Trophoblast cell (in vitro differentiated cells and primary cell): ENCODE data around the gene ALG9.

ENCODE experiments used
- DNase-seq, 2 donors: peaks; one replicate each; pipeline ENCODE4 v3.0.0-alpha.2; 2016
- H2AFZ ChIP-seq: 2 replicates; pipeline ENCODE4 v1.6.1; 2013; ENCODE audit warnings: low read length, moderate library complexity, mild to moderate bottlenecking; ENCODE audit not compliant: insufficient read depth, poor library complexity
- H2AK5ac ChIP-seq: 2 replicates; pipeline ENCODE4 v1.6.1; 2013; ENCODE audit warnings: mild to moderate bottlenecking, low read length
- H2BK120ac ChIP-seq: 2 replicates; pipeline ENCODE4 v1.6.1; 2013; ENCODE audit warnings: low read length, mild to moderate bottlenecking, moderate library complexity; ENCODE audit not compliant: insufficient read depth, poor library complexity
- H2BK12ac ChIP-seq: 2 replicates; pipeline ENCODE4 v1.6.1; 2013; ENCODE audit warnings: mild to moderate bottlenecking, low read length, moderate library complexity
- H2BK5ac ChIP-seq: 2 replicates; pipeline ENCODE4 v1.6.1; 2013; ENCODE audit warnings: low read length, low read depth, moderate library complexity, mild to moderate bottlenecking; ENCODE audit not compliant: poor library complexity
- H3K14ac ChIP-seq: 2 replicates; pipeline ENCODE4 v1.6.1; 2013; ENCODE audit warnings: mild to moderate bottlenecking, low read length
- H3K18ac ChIP-seq: 2 replicates; pipeline ENCODE4 v1.6.1; 2013; ENCODE audit warnings: mild to moderate bottlenecking, low read length
- H3K23ac ChIP-seq: 2 replicates; pipeline ENCODE4 v1.6.1; 2013; ENCODE audit warnings: low read length
- H3K27ac ChIP-seq: 2 replicates; pipeline ENCODE4 v1.5.1; 2013; ENCODE audit warnings: low read depth, mild to moderate bottlenecking, inconsistent platforms, low read length, moderate library complexity
- H3K27me3 ChIP-seq: 2 replicates; pipeline ENCODE4 v1.6.1; 2013; ENCODE audit warnings: inconsistent platforms, mild to moderate bottlenecking, low read length, moderate library complexity; ENCODE audit not compliant: insufficient read depth
- H3K36me3 ChIP-seq, 2 experiments: 1 replicate in 1 of 2; 2 replicates in 1 of 2; pipeline ENCODE4 v1.6.1; 2013; ENCODE audit warnings: low read length in 2 of 2, mild to moderate bottlenecking in 2 of 2, moderate library complexity in 1 of 2; ENCODE audit not compliant: insufficient read depth in 2 of 2, control insufficient read depth in 1 of 2
- H3K4ac ChIP-seq: 2 replicates; pipeline ENCODE4 v1.6.1; 2013; ENCODE audit warnings: low read depth, mild to moderate bottlenecking, low read length, moderate library complexity
- H3K4me1 ChIP-seq, 2 experiments: 1 replicate in 1 of 2; 2 replicates in 1 of 2; pipeline ENCODE4 v1.6.1; 2013; ENCODE audit warnings: low read length in 2 of 2, mild to moderate bottlenecking in 2 of 2, moderate library complexity in 1 of 2; ENCODE audit not compliant: insufficient read depth in 2 of 2, control insufficient read depth in 1 of 2
- H3K4me2 ChIP-seq: 2 replicates; pipeline ENCODE4 v1.6.1; 2013; ENCODE audit warnings: inconsistent platforms, mild to moderate bottlenecking, low read length, moderate library complexity
- H3K4me3 ChIP-seq: 2 replicates; pipeline ENCODE4 v1.5.1; 2013; ENCODE audit warnings: mild to moderate bottlenecking, low read depth, low read length, inconsistent platforms
- H3K79me1 ChIP-seq: one replicate; pipeline ENCODE4 v1.6.1; 2013; ENCODE audit warnings: low read length
- H3K79me2 ChIP-seq: 2 replicates; pipeline ENCODE4 v1.6.1; 2013; ENCODE audit warnings: low read length, mild to moderate bottlenecking; ENCODE audit not compliant: control insufficient read depth, insufficient read depth, poor library complexity
- H3K9ac ChIP-seq: 2 replicates; pipeline ENCODE4 v1.6.1; 2013; ENCODE audit warnings: mild to moderate bottlenecking, low read length
- H3K9me3 ChIP-seq: 2 replicates; pipeline ENCODE4 v1.6.1; 2013; ENCODE audit warnings: low read depth, mild to moderate bottlenecking, control low read depth, inconsistent platforms, low read length; ENCODE audit not compliant: insufficient read depth
- H4K12ac ChIP-seq: 2 replicates; pipeline ENCODE4 v1.6.1; 2013; ENCODE audit warnings: low read depth, mild to moderate bottlenecking, low read length, moderate library complexity
- H4K8ac ChIP-seq: 2 replicates; pipeline ENCODE4 v1.6.1; 2013; ENCODE audit warnings: low read depth, mild to moderate bottlenecking, low read length, moderate library complexity
- H4K91ac ChIP-seq: one replicate; pipeline ENCODE4 v1.6.1; 2013; ENCODE audit warnings: low read depth, mild to moderate bottlenecking, low read length, moderate library complexity
- WGBS: extraction: QIAGEN DNeasy Blood & Tissue Kit; methylation state at CpG from one replicate; pipeline ENCODE4 v1.1.7; 2013; ENCODE audit warnings: missing lambda C conversion rate; ENCODE audit not compliant: insufficient read length, insufficient coverage; ENCODE audit errors: extremely low coverage; 5-methylcytosine and 5-hydroxymethylcytosine counted together

Gene ALG9

DNA sequence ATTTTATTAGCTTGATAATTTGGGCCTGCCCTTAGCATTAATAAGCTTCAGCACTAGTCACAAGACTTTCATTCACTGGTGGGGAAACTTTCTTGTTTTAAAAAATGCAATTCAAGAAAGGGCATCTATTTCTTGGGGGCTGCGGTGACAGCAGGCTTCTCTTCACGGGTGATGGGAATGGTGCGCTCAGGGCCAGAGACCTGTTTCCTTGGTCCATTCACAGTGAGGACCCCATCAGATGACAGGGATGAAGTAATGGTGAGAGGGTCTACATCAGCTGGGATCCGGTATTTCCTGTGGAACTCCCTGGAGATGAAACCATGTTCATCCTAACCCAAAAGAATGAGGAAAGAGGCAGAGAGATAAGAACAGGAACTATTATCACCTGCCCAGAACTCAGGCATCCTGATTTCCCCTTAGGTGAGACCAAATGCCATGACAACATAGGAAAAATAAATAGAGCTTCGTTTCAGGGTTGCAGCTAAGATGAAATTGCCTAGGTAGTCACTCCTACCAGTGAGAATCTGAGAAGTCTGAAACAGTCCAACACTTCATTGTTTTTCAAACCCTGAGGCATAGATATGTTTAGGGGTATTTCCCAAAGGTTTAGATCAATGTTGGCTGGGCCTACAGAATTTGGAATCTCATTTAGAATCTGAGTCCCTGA is 37.4 kb upstream of the ALG9 start:
- Histone ChIP-seq H3K4me1 (peaks cover 20 to 24% of the 10 kb centered on the region in 2 experiments), H3K4me2 (no peak overlapping the region), H3K23ac (no peak overlapping the region), H3K18ac (no peak overlapping the region), H2AK5ac (no peak overlapping the region), H3K9ac (no peak overlapping the region), H2BK120ac (no peak overlapping the region), H2AFZ (no peak overlapping the region), H2BK12ac (no peak overlapping the region), H4K91ac (no peak overlapping the region), H3K9me3 (peaks cover 2% of the 10 kb centered on the region), H4K12ac (no peak overlapping the region), H3K4me3 (no peak overlapping the region), H3K4ac (no peak overlapping the region), H3K36me3 (no peaks in the 10 kb centered on the region), H3K27ac (peak overlapping the region; percentile 43), H3K79me2 (no peaks in the 10 kb centered on the region), H3K27me3 (no peaks in the 10 kb centered on the region), H3K14ac (no peak overlapping the region), H2BK5ac (no peak overlapping the region), H4K8ac (no peak overlapping the region), H3K79me1 (peaks cover 8% of the 10 kb centered on the region)
- WGBS: no CpG with 5 or more reads among the region's 5 CpGs
- peak; percentile 83 to 96 for DNase-seq

DNA sequence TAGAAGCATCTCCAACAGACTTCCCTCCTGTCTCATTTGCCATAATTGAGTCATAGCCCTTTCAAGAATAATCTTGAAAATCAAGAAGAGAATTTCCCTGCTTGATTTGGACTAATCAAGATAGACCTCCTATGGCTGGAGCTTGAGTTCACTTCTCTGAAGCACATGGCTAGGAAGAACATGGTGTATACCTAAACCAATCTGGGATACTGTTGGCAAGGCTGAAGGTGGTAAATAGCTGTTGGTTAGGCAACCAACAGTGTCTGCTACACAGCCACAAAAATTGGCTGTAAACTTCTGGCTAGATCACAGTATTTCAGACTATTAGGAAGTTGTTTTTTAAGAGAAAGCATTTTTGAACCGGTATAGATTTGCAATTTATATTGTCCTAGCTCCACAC is 35.3 kb upstream of the ALG9 start:
- Histone ChIP-seq H4K8ac (no peak overlapping the region), H4K91ac (no peak overlapping the region), H3K79me2 (no peaks in the 10 kb centered on the region), H3K4ac (no peak overlapping the region), H3K36me3 (no peaks in the 10 kb centered on the region), H4K12ac (no peak overlapping the region), H3K9ac (no peak overlapping the region), H2AK5ac (no peak overlapping the region), H2AFZ (no peak overlapping the region), H3K14ac (no peak overlapping the region), H3K4me2 (no peak overlapping the region), H3K27me3 (no peaks in the 10 kb centered on the region), H3K4me3 (no peak overlapping the region), H3K18ac (no peak overlapping the region), H3K27ac (no peak overlapping the region), H3K4me1 (peaks cover 15 to 20% of the 10 kb centered on the region in 2 experiments), H3K79me1 (peaks cover 6% of the 10 kb centered on the region), H2BK5ac (no peak overlapping the region), H2BK120ac (no peak overlapping the region), H2BK12ac (no peak overlapping the region), H3K23ac (no peak overlapping the region), H3K9me3 (no peaks in the 10 kb centered on the region)
- DNase-seq: no peak
- WGBS: no CpG with 5 or more reads among the region's 1 CpG

DNA sequence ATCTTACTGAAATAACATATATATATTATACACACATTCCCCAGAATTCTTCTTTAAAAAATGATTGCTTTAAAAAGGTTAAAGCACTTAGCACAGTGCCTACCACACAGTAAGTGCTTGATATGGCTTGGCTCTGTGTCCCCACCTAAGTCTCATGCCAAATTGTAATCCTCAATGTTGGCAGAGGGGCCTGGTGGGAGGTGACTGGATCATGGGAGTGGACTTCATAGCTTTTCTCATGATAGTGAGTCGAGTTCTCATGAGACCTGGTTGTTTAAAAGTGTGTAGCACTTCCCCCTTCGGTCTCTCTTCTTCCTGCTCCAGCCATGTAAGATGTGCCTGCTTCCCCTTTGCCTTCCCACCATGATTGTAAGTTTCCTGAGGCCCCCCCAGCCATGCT is 34.0 kb upstream of the ALG9 start:
- H3K9ac ChIP-seq: no peak overlapping the region
- no peak overlapping the region for H4K8ac ChIP-seq
- H3K36me3 ChIP-seq: no peaks in the 10 kb centered on the region
- H2AFZ ChIP-seq: no peak overlapping the region
- H3K79me1 ChIP-seq: no peaks in the 10 kb centered on the region
- no peak overlapping the region for H2BK5ac ChIP-seq
- no peak overlapping the region for H2BK12ac ChIP-seq
- no peaks in the 10 kb centered on the region for H3K79me2 ChIP-seq
- H3K14ac ChIP-seq: no peak overlapping the region
- H3K4ac ChIP-seq: no peak overlapping the region
- peaks cover 8 to 13% of the 10 kb centered on the region in 2 experiments for H3K4me1 ChIP-seq
- no peak overlapping the region for H3K23ac ChIP-seq
- H3K18ac ChIP-seq: no peak overlapping the region
- no peaks in the 10 kb centered on the region for H3K9me3 ChIP-seq
- no CpG with 5 or more reads among the region's 2 CpGs for whole genome bisulfite sequencing
- no peak overlapping the region for H3K4me3 ChIP-seq
- H4K12ac ChIP-seq: no peak overlapping the region
- no peak overlapping the region for H2AK5ac ChIP-seq
- H2BK120ac ChIP-seq: no peak overlapping the region
- no peak overlapping the region for H3K4me2 ChIP-seq
- H3K27me3 ChIP-seq: no peaks in the 10 kb centered on the region
- no peak overlapping the region for H3K27ac ChIP-seq
- H4K91ac ChIP-seq: no peak overlapping the region
- no peak for DNase-seq

DNA sequence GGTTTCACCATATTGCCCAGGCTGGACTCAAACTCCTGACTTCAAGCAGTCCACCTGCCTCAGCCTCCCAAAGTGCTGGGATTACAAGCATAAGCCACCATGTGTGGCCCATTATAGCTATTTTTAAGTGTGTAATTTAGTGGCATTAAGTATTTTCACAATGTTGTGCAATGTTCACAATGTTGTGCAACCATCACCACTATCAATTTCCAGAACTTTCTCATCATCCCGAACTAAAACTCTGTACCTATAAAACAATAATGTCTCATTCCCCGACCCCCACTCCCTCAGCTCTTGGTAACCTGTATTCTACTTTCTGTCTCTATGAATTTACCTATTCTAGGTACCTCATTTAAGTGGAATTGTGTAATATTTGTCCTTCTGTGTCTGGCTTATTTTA is 15.5 kb upstream of the ALG9 start:
- no peak for DNase-seq
- Histone ChIP-seq H3K4me2 (no peak overlapping the region), H3K27me3 (no peaks in the 10 kb centered on the region), H2BK5ac (no peak overlapping the region), H4K12ac (no peak overlapping the region), H3K79me2 (no peaks in the 10 kb centered on the region), H3K14ac (no peak overlapping the region), H3K4me1 (no peaks in the 10 kb centered on the region), H2AFZ (no peak overlapping the region), H3K36me3 (no peaks in the 10 kb centered on the region), H4K8ac (no peak overlapping the region), H3K4me3 (no peak overlapping the region), H4K91ac (no peak overlapping the region), H3K18ac (no peak overlapping the region), H3K9ac (no peak overlapping the region), H3K4ac (no peak overlapping the region), H2AK5ac (no peak overlapping the region), H3K79me1 (no peaks in the 10 kb centered on the region), H2BK120ac (no peak overlapping the region), H3K27ac (no peak overlapping the region), H2BK12ac (no peak overlapping the region), H3K23ac (no peak overlapping the region), H3K9me3 (no peaks in the 10 kb centered on the region)
- WGBS: no CpG with 5 or more reads among the region's 2 CpGs
